Smooth muscle cell (in vitro differentiated cells): ENCODE data around the gene MBNL2. TPM values are rescaled to one million over a fixed set of nuclear protein-coding genes. Genes with fewer than 3 reads are reported as not detected.

Source experiments
- DNase-seq: peaks from one replicate; lab custom pipeline; 2025; ENCODE audit not compliant: unreplicated experiment; lab: John Stamatoyannopoulos, UW
- H2AFZ ChIP-seq: fragments of 200-600 bp; sonication (generic); 2 replicates; pipeline ENCODE4 v1.6.0; 2016; ENCODE audit warnings: antibody characterized with exemption, low read depth, mild to moderate bottlenecking
- H3F3A ChIP-seq: fragments of 200-600 bp; sonication (generic); 2 replicates; pipeline ENCODE4 v1.6.0; 2017; ENCODE audit warnings: antibody characterized with exemption, low read depth
- H3K27ac ChIP-seq: fragments of 200-600 bp; sonication (generic); 2 replicates; pipeline ENCODE4 v1.5.1; 2016; ENCODE audit warnings: low read depth, mild to moderate bottlenecking
- H3K27me3 ChIP-seq: fragments of 200-600 bp; sonication (generic); 2 replicates; pipeline ENCODE4 v1.6.1; 2016; ENCODE audit warnings: low read depth, mild to moderate bottlenecking
- H3K36me3 ChIP-seq: fragments of 200-600 bp; sonication (generic); 2 replicates; pipeline ENCODE4 v1.5.1; 2016; ENCODE audit warnings: low read depth
- H3K4me1 ChIP-seq: fragments of 200-600 bp; sonication (generic); 2 replicates; pipeline ENCODE4 v1.5.1; 2016; ENCODE audit warnings: low read depth
- H3K4me2 ChIP-seq: fragments of 200-600 bp; sonication (generic); 2 replicates; pipeline ENCODE4 v1.6.0; 2016; ENCODE audit warnings: mild to moderate bottlenecking
- H3K4me3 ChIP-seq: fragments of 200-600 bp; sonication (generic); 2 replicates; pipeline ENCODE4 v1.5.1; 2016; ENCODE audit warnings: mild to moderate bottlenecking
- H3K79me2 ChIP-seq: fragments of 200-600 bp; sonication (generic); 2 replicates; pipeline ENCODE4 v1.6.0; 2016; ENCODE audit warnings: low read depth, mild to moderate bottlenecking
- H3K9ac ChIP-seq: fragments of 200-600 bp; sonication (generic); 2 replicates; pipeline ENCODE4 v1.6.0; 2016; ENCODE audit warnings: low read depth
- H3K9me3 ChIP-seq: fragments of 200-600 bp; sonication (generic); replicated peaks from 2 replicates; pipeline ENCODE4 v1.5.1; 2016; ENCODE audit warnings: low read depth
- H4K20me1 ChIP-seq: fragments of 200-600 bp; sonication (generic); 2 replicates; pipeline ENCODE4 v1.6.0; 2016; ENCODE audit warnings: low read depth
- CTCF ChIP-seq: fragments of 200-600 bp; sonication (generic); IDR thresholded peaks from 2 replicates; pipeline ENCODE4 v1.5.1; 2017; ENCODE audit warnings: borderline replicate concordance, mild to moderate bottlenecking, antibody characterized with exemption; ENCODE audit not compliant: insufficient read depth, poor library complexity, severe bottlenecking
- WGBS: methylation state at CpG from one replicate; pipeline ENCODE4 v1.1.7; 2016; ENCODE audit warnings: low lambda C conversion rate; 5-methylcytosine and 5-hydroxymethylcytosine counted together
- polyA plus RNA-seq: library from polyadenylated mRNA; unstranded; fragments of >200 nt; fragmentation: Nextera tagmentation; extraction: Ambion mirVana; gene quantifications from 2 replicates; pipeline ENCODE4 v1.2.1, GENCODE V29; 2016
- total RNA-seq: library from RNA; depleted of rRNA; stranded (reverse); fragments of >200 nt; gene quantifications from 2 replicates; pipeline ENCODE4 v1.2.3, GENCODE V29; 2014

MBNL2 gene
- total and polyA plus RNA-seq, 2 experiments from 2014 or later = 33.7 to 120 TPM

GRCh38 chr13:97385146-97385545 is 163.0 kb downstream of the MBNL2 start:
- Histone ChIP-seq H3K9ac (no peak overlapping the region), H3K79me2 (no peaks in the 10 kb centered on the region), H2AFZ (no peak overlapping the region), H3K4me1 (no peaks in the 10 kb centered on the region), H4K20me1 (no peaks in the 10 kb centered on the region), H3K4me3 (no peak overlapping the region), H3F3A (no peaks in the 10 kb centered on the region), H3K27ac (no peak overlapping the region), H3K36me3 (peaks cover 5% of the 10 kb centered on the region), H3K4me2 (no peak overlapping the region), H3K27me3 (no peaks in the 10 kb centered on the region), H3K9me3 (no peaks in the 10 kb centered on the region)
- TF ChIP-seq CTCF = no peak
- no peak for DNase-seq

GRCh38 chr13:97385854-97386253 is 163.7 kb downstream of the MBNL2 start:
- no peaks in the 10 kb centered on the region for H4K20me1 ChIP-seq
- no peak for DNase-seq
- H3K9me3 ChIP-seq = no peaks in the 10 kb centered on the region
- no peak for TF ChIP-seq CTCF
- H3K4me2 ChIP-seq = no peak overlapping the region
- no peaks in the 10 kb centered on the region for H3K27me3 ChIP-seq
- H3F3A ChIP-seq = no peaks in the 10 kb centered on the region
- WGBS = 100% methylated on average over 3 of the region's 3 CpGs
- no peak overlapping the region for H2AFZ ChIP-seq
- no peak overlapping the region for H3K4me3 ChIP-seq
- no peak overlapping the region for H3K9ac ChIP-seq
- no peaks in the 10 kb centered on the region for H3K79me2 ChIP-seq
- peaks cover 9% of the 10 kb centered on the region for H3K36me3 ChIP-seq
- H3K4me1 ChIP-seq = no peaks in the 10 kb centered on the region
- no peak overlapping the region for H3K27ac ChIP-seq

DNA sequence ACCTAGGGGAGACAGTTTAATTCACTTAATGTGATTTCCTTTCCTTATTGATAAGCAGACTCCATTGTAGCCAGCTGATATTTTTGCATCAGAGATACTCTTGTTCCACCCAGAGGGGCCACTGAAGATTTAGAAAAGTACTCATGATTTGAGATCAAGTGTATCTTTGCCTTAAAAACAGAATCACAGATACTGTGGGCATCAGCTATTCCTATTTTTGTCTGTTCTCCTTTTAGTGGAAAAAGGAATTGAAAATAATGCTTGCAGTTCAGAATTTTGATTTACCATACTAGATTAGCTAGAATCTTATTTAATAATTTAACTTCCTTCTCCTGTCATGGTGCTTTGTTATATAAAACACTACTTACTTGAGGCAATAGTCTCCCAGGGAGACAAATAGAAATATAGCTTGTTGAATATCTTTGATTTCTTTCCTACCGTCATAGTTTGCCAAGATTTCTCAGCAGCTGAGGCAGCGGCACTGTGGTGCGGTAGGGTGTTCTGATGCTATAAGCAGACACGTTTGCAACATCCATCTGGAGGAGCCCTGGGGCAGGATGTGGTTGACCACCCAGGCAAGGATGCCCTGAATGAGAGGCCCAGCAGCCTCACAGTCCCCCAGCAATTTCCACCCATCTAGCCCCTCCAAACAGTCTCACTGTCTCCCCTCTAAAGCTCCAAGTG is 164.8 kb downstream of the MBNL2 start:
- Histone ChIP-seq H3F3A (no peaks in the 10 kb centered on the region), H3K4me2 (no peak overlapping the region), H3K27me3 (no peaks in the 10 kb centered on the region), H3K4me1 (no peaks in the 10 kb centered on the region), H3K4me3 (no peak overlapping the region), H3K9me3 (no peaks in the 10 kb centered on the region), H3K79me2 (no peaks in the 10 kb centered on the region), H3K27ac (no peak overlapping the region), H4K20me1 (no peaks in the 10 kb centered on the region), H2AFZ (no peak overlapping the region), H3K9ac (no peak overlapping the region), H3K36me3 (peaks cover 13% of the 10 kb centered on the region)
- TF ChIP-seq CTCF = no peak
- DNase-seq = no peak
- 92% methylated on average over 4 of the region's 4 CpGs for WGBS

DNA sequence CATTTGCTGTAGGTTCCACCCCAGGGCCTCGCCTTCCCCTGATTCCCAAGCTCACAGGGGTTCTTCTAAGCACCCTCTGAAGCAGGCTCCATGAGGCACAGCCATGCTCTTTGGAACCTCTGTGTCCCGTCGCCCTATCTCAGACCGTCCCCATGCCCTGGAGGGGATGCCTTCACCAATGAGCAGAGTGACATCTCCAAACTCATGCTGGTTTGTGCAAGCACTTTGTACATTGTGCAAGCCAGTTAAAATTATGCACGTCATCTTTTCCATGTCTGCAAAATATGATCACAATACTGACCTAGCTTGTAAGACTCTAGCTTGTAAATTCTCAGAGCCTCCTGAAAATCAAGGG is 165.3 kb downstream of the MBNL2 start:
- H3K9ac ChIP-seq = no peak overlapping the region
- H3K4me1 ChIP-seq = no peaks in the 10 kb centered on the region
- no peak overlapping the region for H3K4me2 ChIP-seq
- H4K20me1 ChIP-seq = no peaks in the 10 kb centered on the region
- no peak overlapping the region for H2AFZ ChIP-seq
- H3F3A ChIP-seq = no peaks in the 10 kb centered on the region
- no peaks in the 10 kb centered on the region for H3K9me3 ChIP-seq
- no peak overlapping the region for H3K4me3 ChIP-seq
- no peak for TF ChIP-seq CTCF
- no peaks in the 10 kb centered on the region for H3K27me3 ChIP-seq
- no peak for DNase-seq
- peaks cover 10% of the 10 kb centered on the region for H3K36me3 ChIP-seq
- no peak overlapping the region for H3K27ac ChIP-seq
- WGBS = 95% methylated on average over 5 of the region's 5 CpGs
- H3K79me2 ChIP-seq = no peaks in the 10 kb centered on the region
